Gastrocnemius medialis (tissue), 4 donors: ENCODE results near the gene IDI1. TPM values are rescaled to one million over a fixed set of nuclear protein-coding genes. Genes with fewer than 3 reads are reported as not detected.

Experiments used
- ATAC-seq, 2 donors: fragments of 150-250 bp; one replicate each; pipeline ENCODE4 v1.9.1; 2016
- DNase-seq, 2 donors: peaks; one replicate each; pipeline ENCODE4 v3.0.0-alpha.2; 2019
- H3K27ac ChIP-seq, 4 donors: fragments of 200-600 bp; sonication (generic); 1 replicate in 1 of 4; 2 replicates in 3 of 4; pipeline ENCODE4 v1.5.1; 2016 to 2018; ENCODE audit warnings: mild to moderate bottlenecking in 2 of 4, moderate library complexity in 1 of 4
- H3K27me3 ChIP-seq, 3 donors: fragments of 200-600 bp; sonication (generic) in 2 of 3; 1 replicate in 1 of 3; 2 replicates in 2 of 3; pipeline versions ENCODE4 v1.5.1 to v1.6.0; 2016 to 2019; ENCODE audit warnings: mild to moderate bottlenecking in 1 of 3, moderate library complexity in 1 of 3
- H3K36me3 ChIP-seq, 2 donors: fragments of 200-600 bp; sonication (generic) in 1 of 2; one replicate each; pipeline ENCODE4 v1.5.1; 2017 to 2018
- H3K4me1 ChIP-seq, 2 donors: fragments of 200-600 bp; sonication (generic) in 1 of 2; one replicate each; pipeline ENCODE4 v1.5.1; 2016 to 2017; ENCODE audit warnings: mild to moderate bottlenecking in 2 of 2
- H3K4me3 ChIP-seq, 4 donors: fragments of 200-600 bp; sonication (generic) in 3 of 4; 1 replicate in 1 of 4; 2 replicates in 3 of 4; pipeline ENCODE4 v1.5.1; 2016 to 2019; ENCODE audit warnings: mild to moderate bottlenecking in 2 of 4
- H3K9me3 ChIP-seq, 3 donors: fragments of 200-600 bp; sonication (generic) in 2 of 3; 1 replicate in 1 of 3; 2 replicates in 2 of 3; pipeline ENCODE4 v1.5.1; 2016 to 2019
- POLR2A ChIP-seq, 2 donors: fragments of 450-650 bp; IDR thresholded peaks; one replicate each; pipeline ENCODE4 v1.6.1; 2017; ENCODE audit warnings: antibody characterized with exemption in 2 of 2, mild to moderate bottlenecking in 2 of 2, moderate library complexity in 2 of 2
- in situ Hi-C, 4 donors: fragments of 200-750 bp; cut with MboI; loops; one replicate each; pipeline versions ENCODE4 v1.15.0 to v1.8.0; 2017; ENCODE audit warnings: low sequenced_read_pairs in 4 of 4
- intact Hi-C: fragments of 100-400 bp; cut with DNase I; formaldehyde crosslinking; loops from one replicate; pipeline ENCODE4 v1.15.1; 2023; ENCODE audit warnings: low total_unique reads
- total RNA-seq, 4 donors: library from RNA; depleted of rRNA; stranded (reverse); fragments of >200 nt; gene quantifications; one replicate each; pipeline versions ENCODE4 v1.1.0 to v1.2.3, GENCODE V29; 2016
- TF ChIP-seq, protein P1 (sequence below), 5 experiments: fragments of 450-650 bp in 3 of 5; fragments of 200-600 bp in 2 of 5; sonication (generic) in 2 of 5; IDR thresholded peaks in 4 of 5; conservative IDR thresholded peaks in 1 of 5; 1 replicate in 4 of 5; 2 replicates in 1 of 5; pipeline ENCODE4 v1.5.1; 2016 to 2019; ENCODE audit warnings: antibody characterized with exemption in 5 of 5, mild to moderate bottlenecking in 3 of 5, moderate library complexity in 3 of 5

Gene IDI1
- total RNA-seq, 4 donors from 2014 or later = 48.3 to 66.8 (median 66.5) TPM

DNA sequence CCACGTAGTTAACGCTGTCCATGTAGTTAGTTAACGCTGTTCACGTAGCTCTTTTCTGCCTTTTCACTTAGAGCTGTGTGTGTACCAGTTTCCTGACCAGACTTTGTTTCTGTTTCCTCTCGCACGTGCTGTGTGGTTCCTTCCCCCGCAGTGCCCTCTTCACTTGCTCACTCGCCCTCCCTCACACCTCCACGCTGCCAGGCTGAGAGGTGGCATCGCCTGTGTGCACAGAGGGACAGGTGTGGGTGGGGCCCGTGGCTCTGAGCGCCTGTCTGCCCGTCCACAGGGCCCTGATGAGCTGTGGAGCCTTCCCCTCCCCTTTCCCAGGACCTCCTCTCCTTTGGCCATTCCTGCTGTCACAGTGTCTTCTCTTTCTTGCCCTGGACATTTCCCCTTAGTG is 37.9 kb upstream of the IDI1 start:
- intact Hi-C loops = no loop called here
- in situ Hi-C loops = no loop called here
- ATAC-seq (no peak), DNase-seq (no peak)
- Histone ChIP-seq H3K27me3 (no peaks in the 10 kb centered on the region), H3K4me1 (no peaks in the 10 kb centered on the region), H3K36me3 (peaks cover 0 to 84% of the 10 kb centered on the region in 2 donors), H3K27ac (no peak overlapping the region), H3K4me3 (no peak overlapping the region), H3K9me3 (no peaks in the 10 kb centered on the region)
- TF ChIP-seq, protein P1, sequence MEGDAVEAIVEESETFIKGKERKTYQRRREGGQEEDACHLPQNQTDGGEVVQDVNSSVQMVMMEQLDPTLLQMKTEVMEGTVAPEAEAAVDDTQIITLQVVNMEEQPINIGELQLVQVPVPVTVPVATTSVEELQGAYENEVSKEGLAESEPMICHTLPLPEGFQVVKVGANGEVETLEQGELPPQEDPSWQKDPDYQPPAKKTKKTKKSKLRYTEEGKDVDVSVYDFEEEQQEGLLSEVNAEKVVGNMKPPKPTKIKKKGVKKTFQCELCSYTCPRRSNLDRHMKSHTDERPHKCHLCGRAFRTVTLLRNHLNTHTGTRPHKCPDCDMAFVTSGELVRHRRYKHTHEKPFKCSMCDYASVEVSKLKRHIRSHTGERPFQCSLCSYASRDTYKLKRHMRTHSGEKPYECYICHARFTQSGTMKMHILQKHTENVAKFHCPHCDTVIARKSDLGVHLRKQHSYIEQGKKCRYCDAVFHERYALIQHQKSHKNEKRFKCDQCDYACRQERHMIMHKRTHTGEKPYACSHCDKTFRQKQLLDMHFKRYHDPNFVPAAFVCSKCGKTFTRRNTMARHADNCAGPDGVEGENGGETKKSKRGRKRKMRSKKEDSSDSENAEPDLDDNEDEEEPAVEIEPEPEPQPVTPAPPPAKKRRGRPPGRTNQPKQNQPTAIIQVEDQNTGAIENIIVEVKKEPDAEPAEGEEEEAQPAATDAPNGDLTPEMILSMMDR (IDR thresholded peaks at IDR 0.05 in 4 of 5, conservative IDR thresholded peaks at IDR 0.05 in 1 of 5) = no peak
- no peak for TF ChIP-seq POLR2A (IDR thresholded peaks at IDR 0.05)

DNA sequence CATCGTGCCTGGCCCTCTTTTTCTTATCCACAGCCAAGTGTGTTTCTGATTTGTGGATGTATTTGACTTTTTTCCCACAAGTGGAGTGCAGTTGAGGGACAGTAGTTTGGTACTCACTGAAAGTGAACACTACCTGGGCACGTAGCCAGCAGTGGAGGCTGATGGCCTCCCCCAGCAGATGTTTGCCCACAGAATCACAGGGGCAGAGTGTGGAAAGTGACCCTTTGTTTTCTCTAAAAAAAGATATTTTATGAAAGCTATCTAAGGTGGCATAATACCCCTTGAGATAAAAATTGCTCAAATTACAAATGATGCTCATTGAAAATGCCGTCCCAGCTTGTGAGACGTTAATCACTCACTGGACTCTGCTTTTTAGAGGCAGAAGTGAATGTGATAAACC is 36.3 kb upstream of the IDI1 start:
- TF ChIP-seq POLR2A (IDR thresholded peaks at IDR 0.05) = no peak
- TF ChIP-seq, protein P1 (IDR thresholded peaks at IDR 0.05 in 4 of 5, conservative IDR thresholded peaks at IDR 0.05 in 1 of 5) = no peak
- H3K36me3 ChIP-seq = peaks cover 0 to 86% of the 10 kb centered on the region in 2 donors
- in situ Hi-C loops = no loop called here

DNA sequence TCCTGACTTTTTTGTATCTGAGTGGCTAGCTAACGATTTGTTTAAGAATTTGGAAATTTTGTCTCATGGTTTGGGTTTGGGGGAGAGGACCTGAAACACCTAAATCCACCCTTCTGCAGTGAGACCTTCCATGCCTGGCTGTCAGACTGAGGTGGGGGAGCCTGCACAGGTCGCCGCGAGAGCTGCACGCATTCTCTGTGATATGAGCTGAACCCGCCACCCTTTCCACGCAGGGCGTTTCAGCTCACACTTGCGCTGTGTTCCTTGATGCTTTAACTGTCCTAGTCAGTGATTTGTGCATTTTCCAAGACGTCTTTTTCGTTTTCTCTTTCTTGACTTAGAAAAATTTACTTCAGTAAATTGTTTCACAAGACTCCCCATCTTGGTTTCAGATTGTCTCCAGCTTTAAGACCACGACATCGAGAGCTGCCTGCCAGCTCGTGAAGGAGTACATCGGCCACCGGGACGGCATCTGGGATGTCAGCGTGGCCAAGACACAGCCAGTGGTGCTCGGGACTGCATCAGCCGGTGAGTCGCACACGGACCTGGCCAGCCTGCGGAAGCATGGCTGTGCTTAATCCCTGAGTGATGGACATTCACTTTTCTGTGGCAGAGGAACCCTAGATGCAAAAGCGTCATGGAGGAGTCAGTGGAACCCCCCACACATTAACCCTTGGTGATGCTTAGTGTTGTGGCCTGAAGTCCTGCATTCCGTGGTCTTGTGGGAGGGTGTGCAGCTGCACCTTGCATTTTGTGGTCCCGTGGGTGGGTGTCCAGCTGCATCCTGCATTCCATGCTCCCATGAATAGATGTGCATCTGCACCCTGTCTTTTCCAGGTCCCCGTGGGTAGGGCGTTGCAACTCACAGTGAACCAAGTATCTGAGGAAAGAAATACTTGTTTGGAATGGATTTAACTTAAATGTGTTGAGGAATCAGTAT is 35.4 kb upstream of the IDI1 start:
- Histone ChIP-seq H3K9me3 (no peaks in the 10 kb centered on the region), H3K36me3 (peaks cover 0 to 86% of the 10 kb centered on the region in 2 donors), H3K27me3 (no peaks in the 10 kb centered on the region), H3K4me3 (no peak overlapping the region), H3K4me1 (no peaks in the 10 kb centered on the region), H3K27ac (no peak overlapping the region)
- intact Hi-C loops (no loop called here), in situ Hi-C loops (no loop called here)
- no peak for ATAC-seq
- DNase-seq = no peak
- TF ChIP-seq POLR2A (IDR thresholded peaks at IDR 0.05) = no peak
- TF ChIP-seq, protein P1 (IDR thresholded peaks at IDR 0.05 in 4 of 5, conservative IDR thresholded peaks at IDR 0.05 in 1 of 5) = no peak

More for the DNA sequence above, 36.3 kb upstream of the IDI1 start:
- intact Hi-C loops = no loop called here
- Histone ChIP-seq H3K27ac (no peak overlapping the region), H3K27me3 (no peaks in the 10 kb centered on the region), H3K4me1 (no peaks in the 10 kb centered on the region), H3K4me3 (no peak overlapping the region), H3K9me3 (no peaks in the 10 kb centered on the region)
- ATAC-seq (no peak), DNase-seq (no peak)

DNA sequence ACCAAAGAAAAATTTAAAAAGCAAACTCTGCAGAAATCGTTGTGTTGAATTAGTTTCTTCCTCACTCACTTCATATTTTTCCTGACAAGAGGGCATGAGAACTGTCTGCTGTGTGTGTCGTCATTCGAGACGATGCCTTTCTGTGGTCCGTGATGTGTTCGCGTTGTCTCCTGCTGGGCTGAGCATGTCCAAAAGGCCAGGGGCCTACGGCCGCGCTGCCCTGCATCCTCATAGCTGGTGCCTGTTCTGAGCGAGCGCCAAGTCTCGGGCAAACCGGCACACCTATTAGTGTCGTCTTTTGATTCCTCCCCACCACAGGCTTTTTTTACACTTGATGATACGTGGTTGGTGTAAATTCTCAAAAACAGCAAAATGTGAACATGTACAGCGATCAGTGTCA is 34.7 kb upstream of the IDI1 start:
- in situ Hi-C loops = no loop called here
- no peaks in the 10 kb centered on the region for H3K9me3 ChIP-seq
- ATAC-seq = no peak
- intact Hi-C loops = no loop called here
- peaks cover 0 to 82% of the 10 kb centered on the region in 2 donors for H3K36me3 ChIP-seq
- no peak for DNase-seq
- no peaks in the 10 kb centered on the region for H3K27me3 ChIP-seq
- H3K27ac ChIP-seq = no peak overlapping the region
- no peaks in the 10 kb centered on the region for H3K4me1 ChIP-seq
- H3K4me3 ChIP-seq = no peak overlapping the region
- TF ChIP-seq, protein P1 (IDR thresholded peaks at IDR 0.05 in 4 of 5, conservative IDR thresholded peaks at IDR 0.05 in 1 of 5) = no peak
- no peak for TF ChIP-seq POLR2A (IDR thresholded peaks at IDR 0.05)
